HepG2 (cell line): ENCODE data around the gene PITHD1. TPM values are rescaled to one million over a fixed set of nuclear protein-coding genes. Genes with fewer than 3 reads are reported as not detected.

Experiments
- ATM ChIP-seq: fragments of 450-650 bp; IDR thresholded peaks from 2 replicates; pipeline ENCODE4 v1.7.1; 2017; ENCODE audit warnings: mild to moderate bottlenecking, borderline replicate concordance
- CAMTA2 ChIP-seq: sonication (generic); formaldehyde crosslinking; IDR thresholded peaks from 2 replicates; pipeline ENCODE4 v1.4.0; 2020; ENCODE audit warnings: mild to moderate bottlenecking, missing genetic modification reagents, borderline replicate concordance
- CC2D1A ChIP-seq: sonication (generic); formaldehyde crosslinking; IDR thresholded peaks from 2 replicates; pipeline ENCODE4 v1.8.1; 2023; ENCODE audit warnings: mild to moderate bottlenecking, missing genetic modification reagents
- HNF1B ChIP-seq: sonication (generic); formaldehyde crosslinking; IDR thresholded peaks from 2 replicates; pipeline ENCODE4 v1.5.1; 2020; ENCODE audit warnings: mild to moderate bottlenecking, moderate library complexity, missing genetic modification reagents
- NR2F1 ChIP-seq, 2 experiments: fragments of 450-650 bp in 1 of 2; formaldehyde crosslinking in 1 of 2; IDR thresholded peaks; 2 replicates each; pipeline versions ENCODE4 v1.5.0 to v1.6.1; 2016 to 2020; ENCODE audit warnings: mild to moderate bottlenecking in 1 of 2, missing compliant biosample characterization in 1 of 2, missing genetic modification reagents in 1 of 2, moderate library complexity in 1 of 2
- ONECUT2 ChIP-seq: sonication (generic); formaldehyde crosslinking; IDR thresholded peaks from 2 replicates; pipeline ENCODE4 v1.4.0; 2020; ENCODE audit warnings: missing genetic modification reagents
- RELA ChIP-seq: sonication (generic); formaldehyde crosslinking; IDR thresholded peaks from 2 replicates; pipeline ENCODE4 v1.4.0; 2020; ENCODE audit warnings: missing genetic modification reagents
- SMYD3 ChIP-seq: sonication (generic); formaldehyde crosslinking; IDR thresholded peaks from 2 replicates; pipeline ENCODE4 v1.8.1; 2023; ENCODE audit warnings: mild to moderate bottlenecking, missing genetic modification reagents
- TBL1XR1 ChIP-seq: fragments of 150-350 bp; IDR thresholded peaks from 2 replicates; pipeline ENCODE4 v1.6.1; 2014; ENCODE audit warnings: borderline replicate concordance, low read length; ENCODE audit not compliant: partially characterized antibody
- YEATS2 ChIP-seq: sonication (generic); formaldehyde crosslinking; IDR thresholded peaks from 2 replicates; pipeline ENCODE4 v1.4.0; 2020; ENCODE audit warnings: missing genetic modification reagents, borderline replicate concordance
- ZFP36L2 ChIP-seq: sonication (generic); formaldehyde crosslinking; IDR thresholded peaks from 2 replicates; pipeline ENCODE4 v1.4.0; 2020; ENCODE audit warnings: missing genetic modification reagents
- ZNF232 ChIP-seq: sonication (generic); formaldehyde crosslinking; IDR thresholded peaks from 2 replicates; pipeline ENCODE4 v1.4.0; 2020; ENCODE audit warnings: missing genetic modification reagents, borderline replicate concordance
- ZNF33A ChIP-seq: sonication (generic); formaldehyde crosslinking; IDR thresholded peaks from 2 replicates; pipeline ENCODE4 v1.5.1; 2020; ENCODE audit warnings: missing genetic modification reagents, mild to moderate bottlenecking, moderate library complexity, borderline replicate concordance
- ZNF512 ChIP-seq: sonication (generic); formaldehyde crosslinking; IDR thresholded peaks from 2 replicates; pipeline ENCODE4 v1.4.0; 2020; ENCODE audit warnings: mild to moderate bottlenecking, missing genetic modification reagents
- ZNF629 ChIP-seq: sonication (generic); formaldehyde crosslinking; conservative IDR thresholded peaks from 2 replicates; pipeline ENCODE4 v1.5.0; 2020; ENCODE audit warnings: missing genetic modification reagents
- polyA plus RNA-seq, 8 experiments: library from polyadenylated mRNA; depleted of rRNA in 3 of 8; stranded (reverse) in 7 of 8; unstranded in 1 of 8; fragments of >200 nt; fragmentation: Illumina TruSeq in 4 of 8; extraction: Trizol in 4 of 8; gene quantifications; 2 replicates each; pipeline versions ENCODE4 v1.2.1 to v1.2.3, GENCODE V29; 2011 to 2016; ENCODE audit warnings: low read depth in 4 of 8, missing spikeins in 1 of 8, mixed read lengths in 1 of 8; ENCODE audit not compliant: insufficient read depth in 1 of 8
- total RNA-seq, 5 experiments: library from RNA; depleted of rRNA; stranded (reverse); fragments of >200 nt; fragmentation: Illumina TruSeq; extraction: Trizol; gene quantifications; 2 replicates each; pipeline ENCODE4 v1.2.3, GENCODE V29; 2016; ENCODE audit warnings: low read depth in 1 of 5
- TF ChIP-seq, protein P1 (sequence below): sonication (generic); formaldehyde crosslinking; IDR thresholded peaks from 2 replicates; pipeline ENCODE4 v1.5.1; 2020; ENCODE audit warnings: mild to moderate bottlenecking, missing genetic modification reagents, moderate library complexity
- TF ChIP-seq, protein P2 (sequence below): sonication (generic); formaldehyde crosslinking; IDR thresholded peaks from 2 replicates; pipeline ENCODE4 v1.4.0; 2020; ENCODE audit warnings: mild to moderate bottlenecking, missing genetic modification reagents
- TF ChIP-seq, protein P3 (sequence below): sonication (generic); formaldehyde crosslinking; IDR thresholded peaks from 2 replicates; pipeline ENCODE4 v1.8.0; 2022; ENCODE audit warnings: missing genetic modification reagents, low read depth, mild to moderate bottlenecking, borderline replicate concordance
- TF ChIP-seq, protein P4 (sequence below): sonication (generic); formaldehyde crosslinking; IDR thresholded peaks from 2 replicates; pipeline ENCODE4 v1.5.1; 2020; ENCODE audit warnings: missing genetic modification reagents, mild to moderate bottlenecking, borderline replicate concordance

Gene PITHD1
- total and polyA plus RNA-seq, 2 of the 13 experiments (the other 11 are each of a cell fraction or from before 2014, with no cell fraction given): 28.0 to 37.3 TPM

- TF ChIP-seq, protein P1, sequence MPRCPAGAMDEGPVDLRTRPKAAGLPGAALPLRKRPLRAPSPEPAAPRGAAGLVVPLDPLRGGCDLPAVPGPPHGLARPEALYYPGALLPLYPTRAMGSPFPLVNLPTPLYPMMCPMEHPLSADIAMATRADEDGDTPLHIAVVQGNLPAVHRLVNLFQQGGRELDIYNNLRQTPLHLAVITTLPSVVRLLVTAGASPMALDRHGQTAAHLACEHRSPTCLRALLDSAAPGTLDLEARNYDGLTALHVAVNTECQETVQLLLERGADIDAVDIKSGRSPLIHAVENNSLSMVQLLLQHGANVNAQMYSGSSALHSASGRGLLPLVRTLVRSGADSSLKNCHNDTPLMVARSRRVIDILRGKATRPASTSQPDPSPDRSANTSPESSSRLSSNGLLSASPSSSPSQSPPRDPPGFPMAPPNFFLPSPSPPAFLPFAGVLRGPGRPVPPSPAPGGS: 0 out of 2 replicates have a peak, but pooled peaks have one; percentile 29
- no peak for TF ChIP-seq ZNF629 (CRISPR knock-in tag)
- TF ChIP-seq ZNF512 (CRISPR knock-in tag): no peak
- TF ChIP-seq, protein P2, sequence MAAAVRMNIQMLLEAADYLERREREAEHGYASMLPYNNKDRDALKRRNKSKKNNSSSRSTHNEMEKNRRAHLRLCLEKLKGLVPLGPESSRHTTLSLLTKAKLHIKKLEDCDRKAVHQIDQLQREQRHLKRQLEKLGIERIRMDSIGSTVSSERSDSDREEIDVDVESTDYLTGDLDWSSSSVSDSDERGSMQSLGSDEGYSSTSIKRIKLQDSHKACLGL (CRISPR knock-in tag): peak; percentile 69
- TF ChIP-seq ZNF33A (CRISPR knock-in tag): no peak
- peak; percentile 76; the same call in 1 of the 2 replicates for TF ChIP-seq HNF1B
- TF ChIP-seq ZFP36L2 (CRISPR knock-in tag): no peak
- 0 out of 2 replicates have a peak, but pooled peaks have one; percentile 65 for TF ChIP-seq SMYD3 (CRISPR knock-in tag)
- TF ChIP-seq NR2F1 (CRISPR knock-in tag; IDR thresholded peaks at IDR 0.05): no peak
- TF ChIP-seq TBL1XR1: no peak
- TF ChIP-seq ATM: no peak
- peak; percentile 79 for TF ChIP-seq YEATS2 (CRISPR knock-in tag)
- TF ChIP-seq ZNF232 (CRISPR knock-in tag): no peak; the same call in 1 of the 2 replicates
- no peak for TF ChIP-seq RELA (CRISPR knock-in tag)
- 0 out of 2 replicates have a peak, but pooled peaks have one; percentile 5 for TF ChIP-seq ONECUT2 (CRISPR knock-in tag)
- TF ChIP-seq, protein P3, sequence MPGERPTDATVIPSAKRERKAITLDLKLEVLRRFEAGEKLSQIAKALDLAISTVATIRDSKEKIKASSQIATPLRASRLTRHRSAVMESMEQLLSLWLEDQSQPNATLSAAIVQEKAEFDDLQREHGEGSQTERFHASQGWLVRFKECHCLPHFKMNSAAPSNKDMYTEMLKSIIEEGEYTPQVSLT (CRISPR knock-in tag): no peak; the same call in 1 of the 2 replicates
- TF ChIP-seq CC2D1A (CRISPR knock-in tag): no peak
- TF ChIP-seq, protein P4, sequence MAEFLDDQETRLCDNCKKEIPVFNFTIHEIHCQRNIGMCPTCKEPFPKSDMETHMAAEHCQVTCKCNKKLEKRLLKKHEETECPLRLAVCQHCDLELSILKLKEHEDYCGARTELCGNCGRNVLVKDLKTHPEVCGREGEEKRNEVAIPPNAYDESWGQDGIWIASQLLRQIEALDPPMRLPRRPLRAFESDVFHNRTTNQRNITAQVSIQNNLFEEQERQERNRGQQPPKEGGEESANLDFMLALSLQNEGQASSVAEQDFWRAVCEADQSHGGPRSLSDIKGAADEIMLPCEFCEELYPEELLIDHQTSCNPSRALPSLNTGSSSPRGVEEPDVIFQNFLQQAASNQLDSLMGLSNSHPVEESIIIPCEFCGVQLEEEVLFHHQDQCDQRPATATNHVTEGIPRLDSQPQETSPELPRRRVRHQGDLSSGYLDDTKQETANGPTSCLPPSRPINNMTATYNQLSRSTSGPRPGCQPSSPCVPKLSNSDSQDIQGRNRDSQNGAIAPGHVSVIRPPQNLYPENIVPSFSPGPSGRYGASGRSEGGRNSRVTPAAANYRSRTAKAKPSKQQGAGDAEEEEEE (CRISPR knock-in tag): no peak
- TF ChIP-seq CAMTA2 (CRISPR knock-in tag): 0 out of 2 replicates have a peak, but pooled peaks have one; percentile 19
These were observed at the start of gene PITHD1 (continued) for GRCh38 chr1:23777979-23778814.
